Erythroblast (primary cell): Measurements from ENCODE around the gene LHFPL3.

ENCODE experiments used
- GATA1 ChIP-seq: IDR thresholded peaks from 2 replicates; pipeline ENCODE4 v1.6.1; 2011; ENCODE audit warnings: low read depth, mild to moderate bottlenecking, control low read depth, low read length, moderate library complexity
- POLR2A ChIP-seq: IDR thresholded peaks from 2 replicates; pipeline ENCODE4 v1.6.1; 2011; ENCODE audit warnings: mild to moderate bottlenecking, low read length

GRCh38 chr7:104938741-104939390, 610.5 kb downstream of the LHFPL3 start:
- TF ChIP-seq POLR2A (no peak), GATA1 (no peak)
